Stimulated activated naive CD8-positive, alpha-beta T cell treated with anti-CD3 and anti-CD28 coated beads, Interleukin-15, amount 100 ng/mL, for 72 hours (primary cell): ENCODE data around the gene KIF2C.

Experiments
- ATAC-seq: fragments of 150-1000 bp; cut with Tn5 transposase; 2 replicates; pipeline ENCODE4 v1.10.0; 2021; ENCODE audit warnings: mild to moderate bottlenecking, moderate library complexity
- DNase-seq, 2 donors: peaks; one replicate each; pipeline ENCODE4 v3.0.0; 2021 to 2022
- H3K27ac Mint-ChIP-seq, 2 donors: one replicate each; pipeline ENCODE4 v1.8.0; 2022; ENCODE audit warnings: mild to moderate bottlenecking in 2 of 2, mixed read lengths in 2 of 2, moderate library complexity in 2 of 2
- H3K27me3 Mint-ChIP-seq: one replicate; pipeline ENCODE4 v1.8.0; 2022; ENCODE audit warnings: mixed read lengths
- H3K4me1 Mint-ChIP-seq: one replicate; pipeline ENCODE4 v1.8.0; 2022; ENCODE audit warnings: mild to moderate bottlenecking, mixed read lengths
- H3K4me3 Mint-ChIP-seq, 2 donors: one replicate each; pipeline ENCODE4 v1.8.0; 2022; ENCODE audit warnings: mild to moderate bottlenecking in 2 of 2, mixed read lengths in 2 of 2, moderate library complexity in 1 of 2
- H3K9me3 Mint-ChIP-seq, 2 donors: one replicate each; pipeline ENCODE4 v1.8.0; 2022; ENCODE audit warnings: mixed read lengths in 2 of 2

KIF2C gene

GRCh38 chr1:44707959-44708831 lies 31.4 kb upstream of the KIF2C start:
- Mint-ChIP-seq H3K27me3 (no peaks in the 10 kb centered on the region), H3K4me3 (peak overlapping the region; percentile 58 to 66), H3K27ac (peak overlapping the region; percentile 13 to 61), H3K4me1 (peaks cover 17% of the 10 kb centered on the region), H3K9me3 (no peaks in the 10 kb centered on the region)
- peak; percentile 68 for ATAC-seq
- peak in 1 of 2 donors; percentile 23 for DNase-seq

GRCh38 chr1:44713321-44713781 lies 26.3 kb upstream of the KIF2C start:
- ATAC-seq (no peak), DNase-seq (no peak)
- peaks cover 44% of the 10 kb centered on the region for H3K4me1 Mint-ChIP-seq
- H3K9me3 Mint-ChIP-seq, result no peaks in the 10 kb centered on the region
- H3K4me3 Mint-ChIP-seq, result no peak overlapping the region
- H3K27me3 Mint-ChIP-seq, result no peaks in the 10 kb centered on the region
- peak overlapping the region in 1 of 2 donors; percentile 27 for H3K27ac Mint-ChIP-seq

- peaks cover 47% of the 10 kb centered on the region for H3K4me1 Mint-ChIP-seq
- ATAC-seq (no peak), DNase-seq (no peak)
- no peaks in the 10 kb centered on the region for H3K9me3 Mint-ChIP-seq
- peak overlapping the region in 1 of 2 donors; percentile 16 for H3K4me3 Mint-ChIP-seq
- no peaks in the 10 kb centered on the region for H3K27me3 Mint-ChIP-seq
- no peak overlapping the region for H3K27ac Mint-ChIP-seq
Measured at GRCh38 chr1:44714532-44714931, 25.1 kb upstream of the KIF2C start.

GRCh38 chr1:44714944-44715571 lies 24.6 kb upstream of the KIF2C start:
- H3K4me1 Mint-ChIP-seq, result peaks cover 53% of the 10 kb centered on the region

GRCh38 chr1:44717156-44717555 lies 22.5 kb upstream of the KIF2C start:
- DNase-seq, result no peak

More at GRCh38 chr1:44714944-44715571, 24.6 kb upstream of the KIF2C start:
- peak overlapping the region; percentile 47 to 65 for H3K4me3 Mint-ChIP-seq
- H3K9me3 Mint-ChIP-seq, result no peaks in the 10 kb centered on the region
- H3K27me3 Mint-ChIP-seq, result no peaks in the 10 kb centered on the region
- ATAC-seq, result peak; percentile 85
- peak; percentile 71 to 75 for DNase-seq
- peak overlapping the region in 1 of 2 donors; percentile 77 for H3K27ac Mint-ChIP-seq

GRCh38 chr1:44717653-44718052 lies 22.0 kb upstream of the KIF2C start:
- H3K27ac Mint-ChIP-seq, result peak overlapping the region; percentile 14 to 21
- DNase-seq (no peak), ATAC-seq (no peak)
- no peaks in the 10 kb centered on the region for H3K27me3 Mint-ChIP-seq
- no peak overlapping the region for H3K4me3 Mint-ChIP-seq
- peaks cover 76% of the 10 kb centered on the region for H3K4me1 Mint-ChIP-seq
- no peaks in the 10 kb centered on the region for H3K9me3 Mint-ChIP-seq

More at GRCh38 chr1:44717156-44717555, 22.5 kb upstream of the KIF2C start:
- Mint-ChIP-seq H3K27me3 (no peaks in the 10 kb centered on the region), H3K4me1 (peaks cover 74% of the 10 kb centered on the region), H3K9me3 (no peaks in the 10 kb centered on the region), H3K27ac (peak overlapping the region in 1 of 2 donors; percentile 21), H3K4me3 (no peak overlapping the region)
- no peak for ATAC-seq

- no peak for DNase-seq
- Mint-ChIP-seq H3K4me3 (peak overlapping the region in 1 of 2 donors; percentile 35), H3K9me3 (no peaks in the 10 kb centered on the region), H3K27me3 (no peaks in the 10 kb centered on the region), H3K27ac (no peak overlapping the region), H3K4me1 (peaks cover 80% of the 10 kb centered on the region)
- no peak for ATAC-seq
Measured at GRCh38 chr1:44718091-44718490, 21.5 kb upstream of the KIF2C start.

- Mint-ChIP-seq H3K27me3 (no peaks in the 10 kb centered on the region), H3K4me3 (peak overlapping the region in 1 of 2 donors; percentile 17), H3K4me1 (peaks cover 91% of the 10 kb centered on the region), H3K27ac (no peak overlapping the region), H3K9me3 (no peaks in the 10 kb centered on the region)
- no peak for ATAC-seq
- no peak for DNase-seq
Measured at GRCh38 chr1:44719318-44719717, 20.3 kb upstream of the KIF2C start.

- H3K4me3 Mint-ChIP-seq, result no peak overlapping the region
- ATAC-seq, result no peak
Measured at GRCh38 chr1:44720281-44720680, 19.4 kb upstream of the KIF2C start.

GRCh38 chr1:44721485-44722361 lies 17.9 kb upstream of the KIF2C start:
- Mint-ChIP-seq H3K9me3 (no peaks in the 10 kb centered on the region), H3K27ac (peak overlapping the region; percentile 100), H3K4me3 (peak overlapping the region; percentile 66 to 96), H3K27me3 (no peaks in the 10 kb centered on the region), H3K4me1 (peaks cover 87% of the 10 kb centered on the region)
- DNase-seq (peak; percentile 89 to 93), ATAC-seq (peak; percentile 91)

More at GRCh38 chr1:44720281-44720680, 19.4 kb upstream of the KIF2C start:
- no peak for DNase-seq
- H3K4me1 Mint-ChIP-seq, result peaks cover 91% of the 10 kb centered on the region
- peak overlapping the region; percentile 28 to 57 for H3K27ac Mint-ChIP-seq
- no peaks in the 10 kb centered on the region for H3K27me3 Mint-ChIP-seq
- no peaks in the 10 kb centered on the region for H3K9me3 Mint-ChIP-seq

- DNase-seq (peak; percentile 38 to 41), ATAC-seq (no peak)
- Mint-ChIP-seq H3K9me3 (no peaks in the 10 kb centered on the region), H3K4me3 (peak overlapping the region; percentile 76 to 96), H3K27me3 (no peaks in the 10 kb centered on the region), H3K27ac (peak overlapping the region; percentile 99 to 100), H3K4me1 (peaks cover 87% of the 10 kb centered on the region)
Measured at GRCh38 chr1:44723064-44723463, 16.6 kb upstream of the KIF2C start.

GRCh38 chr1:44723496-44724295 lies 15.9 kb upstream of the KIF2C start:
- no peaks in the 10 kb centered on the region for H3K27me3 Mint-ChIP-seq
- H3K4me1 Mint-ChIP-seq, result peaks cover 85% of the 10 kb centered on the region
- DNase-seq (peak in 1 of 2 donors; percentile 61), ATAC-seq (peak; percentile 22)
- H3K9me3 Mint-ChIP-seq, result no peaks in the 10 kb centered on the region
- H3K27ac Mint-ChIP-seq, result peak overlapping the region; percentile 99 to 100
- peak overlapping the region; percentile 76 to 96 for H3K4me3 Mint-ChIP-seq

- Mint-ChIP-seq H3K4me3 (peak overlapping the region; percentile 94 to 96), H3K9me3 (no peaks in the 10 kb centered on the region), H3K27ac (peak overlapping the region in 1 of 2 donors; percentile 98), H3K27me3 (no peaks in the 10 kb centered on the region), H3K4me1 (peaks cover 84% of the 10 kb centered on the region)
- DNase-seq, result no peak
- ATAC-seq, result no peak
Measured at GRCh38 chr1:44724296-44724954, 15.2 kb upstream of the KIF2C start.
